ENCODE measurements around the gene PPP1R3F.

GRCh38 chrX:49232525-49232924, 37.1 kb upstream of the PPP1R3F start:
- TF ChIP-seq POLR2AphosphoS5 (IDR thresholded peaks at IDR 0.05) = no peak
- TF ChIP-seq CTCF (IDR thresholded peaks at IDR 0.05) = no peak

Data from suprapubic skin (tissue), 3 donors.